ENCODE data around the gene ITGAD. TPM values are rescaled to one million over a fixed set of nuclear protein-coding genes. Genes with fewer than 3 reads are reported as not detected.

Gene ITGAD
- total RNA-seq, 2 donors from 2014 or later, result not detected

DNA sequence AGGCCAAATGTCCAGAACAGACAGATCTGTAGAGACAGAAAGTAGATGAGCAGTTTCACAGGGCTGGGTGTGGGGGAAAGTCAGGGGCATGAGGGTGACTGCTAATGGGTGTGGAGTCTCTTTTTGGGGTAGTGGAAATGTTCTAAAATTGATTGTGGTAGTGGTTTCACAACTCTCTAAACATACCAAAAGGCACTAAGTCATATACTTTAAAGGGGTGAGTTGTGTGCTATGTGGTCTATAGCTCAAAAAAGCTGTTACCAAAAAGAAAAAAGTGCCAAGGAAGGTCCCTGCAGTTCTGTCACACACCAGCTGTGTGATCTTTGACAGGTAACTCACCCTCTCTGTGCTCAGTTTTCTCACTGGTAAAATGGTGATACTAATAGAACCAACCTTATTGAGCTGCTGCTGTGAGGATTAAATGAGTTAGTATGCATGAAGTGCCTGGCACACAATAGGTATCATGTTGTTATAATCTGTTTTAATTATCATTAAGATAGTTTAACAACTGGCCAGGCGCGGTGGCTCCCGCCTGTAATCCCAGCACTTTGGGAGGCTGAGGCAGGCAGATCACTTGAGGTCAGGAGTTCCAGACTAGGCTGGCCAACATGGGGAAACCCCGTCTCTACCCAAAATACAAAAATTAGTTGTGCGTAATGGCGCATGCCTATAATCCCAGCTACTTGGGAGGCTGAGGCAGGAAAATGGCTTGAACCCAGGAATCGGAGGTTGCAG, 27.8 kb upstream of the ITGAD start:
- Histone ChIP-seq H3K27ac (no peak overlapping the region), H3K9me3 (no peaks in the 10 kb centered on the region), H3K36me3 (replicated peaks in 1 of 2; ENCODE audit: insufficient read depth in 1 of 2, low read depth in 2 of 2) (no peaks in the 10 kb centered on the region), H3K4me3 (no peak overlapping the region), H3K27me3 (no peaks in the 10 kb centered on the region), H3K4me1 (no peaks in the 10 kb centered on the region)
- no peak for DNase-seq
- WGBS, 2 donors, result 78 to 86% methylated on average over 7 of the region's 7 CpGs
- TF ChIP-seq, protein P1, sequence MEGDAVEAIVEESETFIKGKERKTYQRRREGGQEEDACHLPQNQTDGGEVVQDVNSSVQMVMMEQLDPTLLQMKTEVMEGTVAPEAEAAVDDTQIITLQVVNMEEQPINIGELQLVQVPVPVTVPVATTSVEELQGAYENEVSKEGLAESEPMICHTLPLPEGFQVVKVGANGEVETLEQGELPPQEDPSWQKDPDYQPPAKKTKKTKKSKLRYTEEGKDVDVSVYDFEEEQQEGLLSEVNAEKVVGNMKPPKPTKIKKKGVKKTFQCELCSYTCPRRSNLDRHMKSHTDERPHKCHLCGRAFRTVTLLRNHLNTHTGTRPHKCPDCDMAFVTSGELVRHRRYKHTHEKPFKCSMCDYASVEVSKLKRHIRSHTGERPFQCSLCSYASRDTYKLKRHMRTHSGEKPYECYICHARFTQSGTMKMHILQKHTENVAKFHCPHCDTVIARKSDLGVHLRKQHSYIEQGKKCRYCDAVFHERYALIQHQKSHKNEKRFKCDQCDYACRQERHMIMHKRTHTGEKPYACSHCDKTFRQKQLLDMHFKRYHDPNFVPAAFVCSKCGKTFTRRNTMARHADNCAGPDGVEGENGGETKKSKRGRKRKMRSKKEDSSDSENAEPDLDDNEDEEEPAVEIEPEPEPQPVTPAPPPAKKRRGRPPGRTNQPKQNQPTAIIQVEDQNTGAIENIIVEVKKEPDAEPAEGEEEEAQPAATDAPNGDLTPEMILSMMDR (IDR thresholded peaks at IDR 0.05), result no peak
- TF ChIP-seq POLR2A (IDR thresholded peaks at IDR 0.05), result no peak
- intact Hi-C loops (cut with DNase I), result no loop called here
- no peak for ATAC-seq

DNA sequence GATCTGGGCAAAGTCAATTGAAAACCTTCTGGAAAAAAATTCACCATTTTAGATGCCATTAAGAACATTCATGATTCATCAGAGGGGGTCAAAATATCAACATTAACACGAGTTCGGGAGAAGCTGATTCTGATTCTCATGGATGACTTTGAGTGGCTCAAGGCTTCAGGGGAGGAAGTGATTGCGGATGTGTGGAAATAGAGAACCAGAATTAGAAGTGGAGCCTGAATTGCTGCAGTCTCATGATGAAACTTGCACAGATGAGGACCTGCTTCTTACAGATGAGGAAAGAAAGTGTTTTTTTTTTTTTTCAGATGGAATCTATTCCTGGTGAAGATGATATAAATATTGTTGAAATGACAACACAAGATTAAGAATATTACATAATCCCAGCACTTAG, 25.3 kb upstream of the ITGAD start:
- 63 to 84% methylated on average over 3 of the region's 3 CpGs for WGBS, 2 donors
- DNase-seq (peak in 1 of 4 donors; percentile 38), ATAC-seq (no peak)
- Histone ChIP-seq H3K4me3 (no peak overlapping the region), H3K9me3 (no peaks in the 10 kb centered on the region), H3K36me3 (replicated peaks in 1 of 2; ENCODE audit: insufficient read depth in 1 of 2, low read depth in 2 of 2) (no peaks in the 10 kb centered on the region), H3K27me3 (no peaks in the 10 kb centered on the region), H3K27ac (no peak overlapping the region), H3K4me1 (no peaks in the 10 kb centered on the region)
- TF ChIP-seq POLR2A (IDR thresholded peaks at IDR 0.05), result no peak
- TF ChIP-seq, protein P1 (IDR thresholded peaks at IDR 0.05), result no peak
- intact Hi-C loops (cut with DNase I), result no loop called here

DNA sequence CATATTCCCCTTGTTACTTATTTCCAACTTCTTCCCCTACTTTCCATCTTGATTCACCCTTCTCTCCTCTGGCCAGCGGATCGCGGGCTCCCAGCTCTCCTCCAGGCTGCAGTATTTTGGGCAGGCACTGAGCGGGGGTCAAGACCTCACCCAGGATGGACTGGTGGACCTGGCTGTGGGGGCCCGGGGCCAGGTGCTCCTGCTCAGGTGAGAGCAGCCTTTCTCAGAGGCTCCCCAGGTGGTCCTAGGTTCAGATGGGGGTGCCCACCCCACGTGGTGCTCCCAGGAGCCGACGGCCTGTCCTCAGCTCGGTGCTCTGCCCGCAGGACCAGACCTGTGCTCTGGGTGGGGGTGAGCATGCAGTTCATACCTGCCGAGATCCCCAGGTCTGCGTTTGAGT, 22.1 kb upstream of the ITGAD start:
- intact Hi-C loops (cut with DNase I), result no loop called here
- no peak overlapping the region for H3K27ac ChIP-seq
- 88% methylated on average over 4 to 12 of the region's 12 CpGs for WGBS, 2 donors

DNA sequence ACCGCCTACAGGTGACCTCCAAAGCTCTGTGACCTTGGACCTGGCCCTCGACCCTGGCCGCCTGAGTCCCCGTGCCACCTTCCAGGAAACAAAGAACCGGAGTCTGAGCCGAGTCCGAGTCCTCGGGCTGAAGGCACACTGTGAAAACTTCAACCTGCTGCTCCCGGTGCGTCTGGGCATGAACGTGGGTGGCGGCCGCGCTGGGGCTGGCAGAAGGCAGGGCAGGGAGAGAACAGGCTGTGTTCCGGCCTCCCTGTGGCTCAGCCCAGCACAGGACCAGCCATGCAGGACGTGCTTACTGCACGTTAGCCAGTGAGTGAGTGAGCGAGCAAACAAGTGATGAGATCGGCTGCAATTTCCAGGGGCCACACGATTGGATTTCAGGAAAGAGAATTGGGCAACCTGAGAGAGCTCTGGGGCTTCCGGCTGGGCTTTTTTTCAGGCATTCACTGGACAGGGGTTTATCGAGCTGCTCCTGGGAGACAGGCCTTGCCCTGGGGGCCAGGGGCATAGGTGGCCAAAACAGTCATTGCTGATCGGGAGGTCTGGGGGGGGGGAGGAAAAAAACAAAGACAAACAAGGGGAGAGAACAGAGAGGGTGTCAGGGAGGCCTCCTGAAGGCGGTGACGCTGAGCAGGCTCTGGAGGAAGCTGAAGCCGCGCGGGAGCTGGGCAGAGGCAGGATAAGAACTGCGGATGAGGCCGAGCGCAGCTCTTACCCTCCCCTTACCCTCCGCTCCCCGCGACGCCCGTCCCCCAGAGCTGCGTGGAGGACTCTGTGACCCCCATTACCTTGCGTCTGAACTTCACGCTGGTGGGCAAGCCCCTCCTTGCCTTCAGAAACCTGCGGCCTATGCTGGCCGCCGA, 21.3 kb upstream of the ITGAD start:
- 70 to 80% methylated on average over 20 to 42 of the region's 42 CpGs for WGBS, 2 donors
- H3K36me3 ChIP-seq (replicated peaks in 1 of 2; ENCODE audit: insufficient read depth in 1 of 2, low read depth in 2 of 2), result no peaks in the 10 kb centered on the region
- peaks cover 4% of the 10 kb centered on the region for H3K4me1 ChIP-seq
- no peaks in the 10 kb centered on the region for H3K9me3 ChIP-seq
- DNase-seq (no peak), ATAC-seq (no peak)
- H3K27ac ChIP-seq, result no peak overlapping the region
- intact Hi-C loops (cut with DNase I), result no loop called here
- H3K27me3 ChIP-seq, result no peaks in the 10 kb centered on the region
- no peak for TF ChIP-seq POLR2A (IDR thresholded peaks at IDR 0.05)
- TF ChIP-seq, protein P1 (IDR thresholded peaks at IDR 0.05), result no peak
- H3K4me3 ChIP-seq, result no peak overlapping the region

More for the DNA sequence above, 22.1 kb upstream of the ITGAD start:
- no peak for TF ChIP-seq POLR2A (IDR thresholded peaks at IDR 0.05)
- TF ChIP-seq, protein P1 (IDR thresholded peaks at IDR 0.05), result no peak
- no peak for ATAC-seq
- Histone ChIP-seq H3K36me3 (replicated peaks in 1 of 2; ENCODE audit: insufficient read depth in 1 of 2, low read depth in 2 of 2) (no peaks in the 10 kb centered on the region), H3K9me3 (no peaks in the 10 kb centered on the region), H3K27me3 (no peaks in the 10 kb centered on the region), H3K4me3 (no peak overlapping the region), H3K4me1 (no peaks in the 10 kb centered on the region)
- no peak for DNase-seq

All from body of pancreas (tissue), 4 donors.